ENCODE results near the gene FNDC11. TPM values are rescaled to one million over a fixed set of nuclear protein-coding genes. Genes with fewer than 3 reads are reported as not detected.
A peak's percentile ranks its signal among the peaks of the same experiment; 100 is the strongest.

The FNDC11 gene
- total RNA-seq, 1 experiment from 2014 or later = 1.8 TPM

DNA sequence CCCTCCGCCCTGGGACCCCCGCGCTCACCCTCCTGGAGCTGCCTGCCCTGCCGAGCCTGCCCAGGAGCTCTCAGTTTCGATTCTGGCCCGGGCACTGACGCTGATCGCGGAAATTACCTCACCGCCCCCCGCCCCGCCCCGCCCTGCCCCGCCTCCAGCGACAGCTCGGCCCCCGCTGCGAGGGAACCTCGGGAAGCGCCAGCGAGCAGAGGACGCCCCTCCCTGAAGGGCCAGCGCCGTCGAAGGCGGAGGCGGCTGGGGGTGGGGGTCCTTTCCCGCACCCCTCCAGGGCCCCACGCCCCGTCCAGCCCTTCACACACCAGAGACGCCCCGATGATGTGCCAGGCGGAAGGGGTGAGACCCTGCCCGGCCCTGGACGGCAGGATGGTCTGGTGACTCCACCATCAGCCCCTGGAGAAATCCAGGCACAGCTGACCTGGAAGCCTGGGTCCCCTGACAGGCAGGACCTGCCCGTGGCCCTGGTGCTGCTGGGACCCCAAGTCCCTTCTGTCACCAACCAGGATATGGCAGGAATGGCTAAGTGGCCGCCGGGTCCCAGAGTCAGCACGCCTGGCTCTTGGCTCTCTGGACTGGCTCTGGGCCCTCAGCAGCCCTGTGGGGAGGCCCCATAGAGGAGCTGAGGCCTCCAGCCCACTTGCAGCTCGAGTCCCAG is 20.3 kb downstream of the FNDC11 start, which contains the start of gene HELZ2:
HELZ2 (minus strand) TSS at position 84 of the 673 bp plus-strand sequence. CDS start 1,854 bp downstream, outside the sequence.
- peak within 1 kb of the TSS; percentile 93 for H3K4me2 ChIP-seq (ENCODE audit: low read length)
- H4K20me1 ChIP-seq (ENCODE audit: low read length) = no peaks in the 10 kb centered on the region
- no peaks in the 10 kb centered on the region for H3K36me3 ChIP-seq (ENCODE audit: low read depth, low read length)
- peaks cover 18% of the 10 kb centered on the region for H3K4me1 ChIP-seq (ENCODE audit: insufficient read depth, low read length)
- BruUV-seq (replicated peaks) = TSS peak; percentile 90
- DNase-seq = peak; percentile 58
- peak within 1 kb of the TSS; percentile 68 for H3K9ac ChIP-seq (ENCODE audit: low read length)
- TF ChIP-seq, protein P1, sequence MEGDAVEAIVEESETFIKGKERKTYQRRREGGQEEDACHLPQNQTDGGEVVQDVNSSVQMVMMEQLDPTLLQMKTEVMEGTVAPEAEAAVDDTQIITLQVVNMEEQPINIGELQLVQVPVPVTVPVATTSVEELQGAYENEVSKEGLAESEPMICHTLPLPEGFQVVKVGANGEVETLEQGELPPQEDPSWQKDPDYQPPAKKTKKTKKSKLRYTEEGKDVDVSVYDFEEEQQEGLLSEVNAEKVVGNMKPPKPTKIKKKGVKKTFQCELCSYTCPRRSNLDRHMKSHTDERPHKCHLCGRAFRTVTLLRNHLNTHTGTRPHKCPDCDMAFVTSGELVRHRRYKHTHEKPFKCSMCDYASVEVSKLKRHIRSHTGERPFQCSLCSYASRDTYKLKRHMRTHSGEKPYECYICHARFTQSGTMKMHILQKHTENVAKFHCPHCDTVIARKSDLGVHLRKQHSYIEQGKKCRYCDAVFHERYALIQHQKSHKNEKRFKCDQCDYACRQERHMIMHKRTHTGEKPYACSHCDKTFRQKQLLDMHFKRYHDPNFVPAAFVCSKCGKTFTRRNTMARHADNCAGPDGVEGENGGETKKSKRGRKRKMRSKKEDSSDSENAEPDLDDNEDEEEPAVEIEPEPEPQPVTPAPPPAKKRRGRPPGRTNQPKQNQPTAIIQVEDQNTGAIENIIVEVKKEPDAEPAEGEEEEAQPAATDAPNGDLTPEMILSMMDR (conservative IDR thresholded peaks at IDR 0.05; ENCODE audit: low read depth, low read length) = no peak
- TF ChIP-seq EZH2 (IDR thresholded peaks at IDR 0.05; ENCODE audit: low read length, unreplicated experiment) (no peak), EZH2phosphoT487 (IDR thresholded peaks at IDR 0.05; ENCODE audit: borderline replicate concordance, low read length) (no peak)
- ChIA-PET CTCF (interaction anchor here (1.6 kb wide), 1 partner anchor 36 kb away, joined by 6 read pairs; no protein-coding TSS in a partner anchor), POLR2A (ENCODE audit: unreplicated experiment) (interaction anchor here (0.6 to 1.5 kb wide), 12 partner anchors 9 to 984 kb away, joined by 3 to 21 read pairs (median 8); partner anchors contain the start of genes LKAAEAR1 and RTEL1)
- peak within 1 kb of the TSS; percentile 77 for H3K4me3 ChIP-seq (ENCODE audit: low read length)
- no peaks in the 10 kb centered on the region for H3K9me3 ChIP-seq (ENCODE audit: low read length)
- no peak within 1 kb of the TSS for H3K27ac ChIP-seq (ENCODE audit: low read length)
- H3K79me2 ChIP-seq (ENCODE audit: low read length) = peaks cover 12% of the 10 kb centered on the region
- H3F3A ChIP-seq (ENCODE audit: low read length, unreplicated experiment) = no peaks in the 10 kb centered on the region
- H3K9me2 ChIP-seq (replicated peaks; ENCODE audit: low read length) = no peaks in the 10 kb centered on the region
- H2AFZ ChIP-seq (ENCODE audit: low read length) = peak within 1 kb of the TSS; percentile 86
- H3K27me3 ChIP-seq (ENCODE audit: low read length) = no peaks in the 10 kb centered on the region
- peak; percentile 85 for ATAC-seq
- intact Hi-C loops (cut with micrococcal nuclease) = loop anchor here (2.0 kb wide), 1 partner anchor 35 kb away; no protein-coding TSS in a partner anchor

DNA sequence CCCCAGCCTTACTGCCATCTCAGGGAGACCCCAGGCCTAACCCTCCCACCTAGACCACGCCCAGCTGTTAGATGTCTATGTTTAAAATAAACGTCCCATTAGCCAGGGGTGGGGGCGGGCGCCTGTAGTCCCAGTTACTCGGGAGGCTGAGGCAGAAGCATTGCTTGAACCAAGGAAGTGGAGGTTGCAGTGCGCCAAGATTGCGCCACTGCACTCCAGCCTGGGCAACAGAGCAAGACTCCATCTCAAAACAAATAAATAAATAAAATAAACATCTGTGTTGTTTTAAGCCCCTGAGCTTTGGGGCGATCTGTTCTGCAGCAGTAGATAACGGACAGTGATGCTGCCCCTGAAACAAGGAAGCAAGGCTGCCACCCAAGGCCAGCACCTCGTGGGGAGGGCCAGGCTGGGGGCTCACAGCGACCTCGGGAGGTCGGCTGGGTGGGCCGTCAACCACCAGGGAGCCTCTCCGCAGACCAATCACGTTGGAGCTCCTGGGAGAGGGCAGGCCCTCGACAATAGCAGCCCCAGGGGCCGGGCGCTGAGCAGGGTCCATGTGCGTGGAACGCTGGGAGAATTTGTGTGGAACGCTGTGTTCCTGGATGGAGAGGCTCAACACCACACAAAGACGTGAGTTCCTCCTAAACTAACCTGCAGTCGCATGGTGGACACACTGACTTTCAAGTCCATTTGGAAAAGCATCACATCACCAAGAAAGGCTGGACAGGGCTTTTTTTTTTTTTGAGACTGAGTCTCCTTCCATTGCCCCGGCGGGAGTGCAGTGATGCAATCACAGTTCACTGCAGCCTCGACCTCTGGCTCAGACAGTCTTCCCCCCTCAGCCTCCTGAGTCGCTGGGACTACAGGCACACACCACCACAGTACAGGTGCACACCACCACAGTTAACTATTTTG is 21.1 kb downstream of the FNDC11 start:
- ChIA-PET CTCF (no interaction called here), POLR2A (ENCODE audit: unreplicated experiment) (no interaction called here)
- Histone ChIP-seq H3K36me3 (ENCODE audit: low read depth, low read length) (no peaks in the 10 kb centered on the region), H4K20me1 (ENCODE audit: low read length) (no peaks in the 10 kb centered on the region), H3K27ac (ENCODE audit: low read length) (no peak overlapping the region), H3K79me2 (ENCODE audit: low read length) (peaks cover 12% of the 10 kb centered on the region), H3K9ac (ENCODE audit: low read length) (no peak overlapping the region), H3K4me3 (ENCODE audit: low read length) (no peak overlapping the region), H3K4me1 (ENCODE audit: insufficient read depth, low read length) (peaks cover 18% of the 10 kb centered on the region), H3K9me3 (ENCODE audit: low read length) (no peaks in the 10 kb centered on the region), H3K9me2 (replicated peaks; ENCODE audit: low read length) (no peaks in the 10 kb centered on the region), H2AFZ (ENCODE audit: low read length) (0 out of 2 replicates have a peak overlapping the region, but pooled peaks have one; percentile 34), H3K27me3 (ENCODE audit: low read length) (no peaks in the 10 kb centered on the region), H3F3A (ENCODE audit: low read length, unreplicated experiment) (no peaks in the 10 kb centered on the region), H3K4me2 (ENCODE audit: low read length) (peak overlapping the region; percentile 91)
- no peak for ATAC-seq
- TF ChIP-seq EZH2phosphoT487 (IDR thresholded peaks at IDR 0.05; ENCODE audit: borderline replicate concordance, low read length) (no peak), EZH2 (IDR thresholded peaks at IDR 0.05; ENCODE audit: low read length, unreplicated experiment) (no peak)
- TF ChIP-seq, protein P1 (conservative IDR thresholded peaks at IDR 0.05; ENCODE audit: low read depth, low read length) = no peak
- BruUV-seq (replicated peaks) = no TSS peak
- DNase-seq = no peak
- intact Hi-C loops (cut with micrococcal nuclease) = loop anchor here (2.0 kb wide), 1 partner anchor 36 kb away; no protein-coding TSS in a partner anchor
